ENCODE measurements around the gene GCH1. TPM values are rescaled to one million over a fixed set of nuclear protein-coding genes. Genes with fewer than 3 reads are reported as not detected.

Gene GCH1
- polyA plus RNA-seq, 3 donors, result 55.3 to 68.6 (median 63.3) TPM

DNA sequence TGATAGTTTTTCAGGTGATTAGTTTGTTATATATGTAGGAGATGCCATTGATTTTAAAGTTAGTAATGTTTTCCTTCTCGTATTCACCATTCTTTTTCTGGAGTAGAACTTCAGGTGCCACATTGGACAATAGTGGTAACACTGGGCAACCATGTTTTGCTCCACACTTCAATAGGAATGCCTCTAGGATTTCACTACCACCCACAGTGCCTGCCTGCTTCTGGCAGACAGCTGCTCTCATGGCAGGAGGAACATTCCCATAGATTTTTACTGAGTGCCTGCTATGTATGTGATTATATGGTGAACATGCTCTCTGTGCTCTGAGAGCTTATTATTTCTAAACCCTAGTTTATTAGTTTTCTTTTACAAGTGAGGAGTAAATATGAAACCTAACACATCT is 53.7 kb downstream of the GCH1 start:
- Mint-ChIP-seq H3K4me1 (no peaks in the 10 kb centered on the region), H3K27me3 (ENCODE audit: low read depth in 3 of 3) (no peaks in the 10 kb centered on the region), H3K27ac (no peak overlapping the region), H3K9me3 (no peaks in the 10 kb centered on the region), H3K4me3 (no peak overlapping the region), H3K36me3 (peaks cover 44 to 63% of the 10 kb centered on the region in 2 donors)
- Histone ChIP-seq H3K9me3 (replicated peaks in 1 of 2; ENCODE audit: control insufficient read depth in 1 of 2, insufficient read depth in 1 of 2, low read length in 2 of 2) (no peaks in the 10 kb centered on the region), H3K27ac (ENCODE audit: low read depth in 1 of 2, low read length in 2 of 2) (no peak overlapping the region), H3K79me2 (ENCODE audit: insufficient read depth, low read length) (no peaks in the 10 kb centered on the region), H3K4me2 (replicated peaks; ENCODE audit: extremely low read depth, low read length, poor library complexity, severe bottlenecking) (no peak overlapping the region), H4K20me1 (ENCODE audit: insufficient read depth, low read length) (peaks cover 73% of the 10 kb centered on the region), H3K9ac (ENCODE audit: insufficient read depth, low read length, poor library complexity, severe bottlenecking) (no peak overlapping the region), H3K27me3 (ENCODE audit: control insufficient read depth in 2 of 2, insufficient read depth in 2 of 2, low read length in 2 of 2) (no peaks in the 10 kb centered on the region), H2AFZ (ENCODE audit: insufficient read depth, low read depth, low read length, poor library complexity, severe bottlenecking) (no peak overlapping the region), H3K4me3 (replicated peaks in 1 of 3; ENCODE audit: low read depth in 2 of 3, low read length in 3 of 3) (no peak overlapping the region), H3K36me3 (replicated peaks in 1 of 2; ENCODE audit: control insufficient read depth in 1 of 2, insufficient read depth in 2 of 2, low read length in 2 of 2) (peaks cover 19 to 44% of the 10 kb centered on the region in 2 donors), H3K4me1 (ENCODE audit: control insufficient read depth in 1 of 2, insufficient read depth in 2 of 2, low read length in 2 of 2) (no peaks in the 10 kb centered on the region)
- intact Hi-C loops (cut with micrococcal nuclease), result no loop called here
- no CpG with 5 or more reads among the region's 1 CpG for WGBS (ENCODE audit: insufficient coverage)
- no peak for DNase-seq
- TF ChIP-seq, protein P1, sequence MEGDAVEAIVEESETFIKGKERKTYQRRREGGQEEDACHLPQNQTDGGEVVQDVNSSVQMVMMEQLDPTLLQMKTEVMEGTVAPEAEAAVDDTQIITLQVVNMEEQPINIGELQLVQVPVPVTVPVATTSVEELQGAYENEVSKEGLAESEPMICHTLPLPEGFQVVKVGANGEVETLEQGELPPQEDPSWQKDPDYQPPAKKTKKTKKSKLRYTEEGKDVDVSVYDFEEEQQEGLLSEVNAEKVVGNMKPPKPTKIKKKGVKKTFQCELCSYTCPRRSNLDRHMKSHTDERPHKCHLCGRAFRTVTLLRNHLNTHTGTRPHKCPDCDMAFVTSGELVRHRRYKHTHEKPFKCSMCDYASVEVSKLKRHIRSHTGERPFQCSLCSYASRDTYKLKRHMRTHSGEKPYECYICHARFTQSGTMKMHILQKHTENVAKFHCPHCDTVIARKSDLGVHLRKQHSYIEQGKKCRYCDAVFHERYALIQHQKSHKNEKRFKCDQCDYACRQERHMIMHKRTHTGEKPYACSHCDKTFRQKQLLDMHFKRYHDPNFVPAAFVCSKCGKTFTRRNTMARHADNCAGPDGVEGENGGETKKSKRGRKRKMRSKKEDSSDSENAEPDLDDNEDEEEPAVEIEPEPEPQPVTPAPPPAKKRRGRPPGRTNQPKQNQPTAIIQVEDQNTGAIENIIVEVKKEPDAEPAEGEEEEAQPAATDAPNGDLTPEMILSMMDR (IDR thresholded peaks at IDR 0.05), result no peak

DNA sequence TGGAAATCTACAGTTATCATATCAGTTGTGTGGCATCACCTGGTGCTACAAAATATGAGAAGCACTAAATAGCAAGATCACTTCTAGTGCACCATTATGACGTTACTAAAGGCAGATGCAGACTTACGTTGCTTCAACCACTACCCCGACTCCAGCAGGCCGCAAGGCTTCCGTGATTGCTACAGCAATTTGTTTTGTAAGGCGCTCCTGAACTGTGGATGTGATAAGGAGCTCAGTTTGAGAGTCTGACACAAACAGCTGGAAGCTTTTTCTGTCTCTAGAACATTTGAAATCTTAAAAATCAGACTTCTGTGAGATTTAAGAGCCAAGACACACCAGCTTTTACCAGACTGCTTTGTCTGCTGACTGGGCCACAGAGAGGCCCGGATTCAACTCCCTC is 57.0 kb downstream of the GCH1 start:
- Histone ChIP-seq H3K9me3 (replicated peaks in 1 of 2; ENCODE audit: control insufficient read depth in 1 of 2, insufficient read depth in 1 of 2, low read length in 2 of 2) (no peaks in the 10 kb centered on the region), H3K27ac (ENCODE audit: low read depth in 1 of 2, low read length in 2 of 2) (no peak overlapping the region), H3K4me2 (replicated peaks; ENCODE audit: extremely low read depth, low read length, poor library complexity, severe bottlenecking) (no peak overlapping the region), H3K9ac (ENCODE audit: insufficient read depth, low read length, poor library complexity, severe bottlenecking) (no peak overlapping the region), H3K4me3 (replicated peaks in 1 of 3; ENCODE audit: low read depth in 2 of 3, low read length in 3 of 3) (no peak overlapping the region), H3K79me2 (ENCODE audit: insufficient read depth, low read length) (no peaks in the 10 kb centered on the region), H2AFZ (ENCODE audit: insufficient read depth, low read depth, low read length, poor library complexity, severe bottlenecking) (no peak overlapping the region), H3K27me3 (ENCODE audit: control insufficient read depth in 2 of 2, insufficient read depth in 2 of 2, low read length in 2 of 2) (no peaks in the 10 kb centered on the region), H4K20me1 (ENCODE audit: insufficient read depth, low read length) (peaks cover 73% of the 10 kb centered on the region), H3K36me3 (replicated peaks in 1 of 2; ENCODE audit: control insufficient read depth in 1 of 2, insufficient read depth in 2 of 2, low read length in 2 of 2) (peaks cover 33 to 63% of the 10 kb centered on the region in 2 donors), H3K4me1 (ENCODE audit: control insufficient read depth in 1 of 2, insufficient read depth in 2 of 2, low read length in 2 of 2) (no peaks in the 10 kb centered on the region)
- Mint-ChIP-seq H3K9me3 (no peaks in the 10 kb centered on the region), H3K27ac (no peak overlapping the region), H3K36me3 (peaks cover 59 to 68% of the 10 kb centered on the region in 2 donors), H3K4me3 (no peak overlapping the region), H3K4me1 (no peaks in the 10 kb centered on the region), H3K27me3 (ENCODE audit: low read depth in 3 of 3) (no peaks in the 10 kb centered on the region)
- TF ChIP-seq, protein P1 (IDR thresholded peaks at IDR 0.05), result no peak
- WGBS (ENCODE audit: insufficient coverage), result 100% methylated on average over 6 of the region's 7 CpGs
- DNase-seq, result no peak
- intact Hi-C loops (cut with micrococcal nuclease), result no loop called here
